ENCODE measurements around the gene PNPLA6. TPM values are rescaled to one million over a fixed set of nuclear protein-coding genes. Genes with fewer than 3 reads are reported as not detected.

Gene PNPLA6
- total RNA-seq (2022; extraction: Qiagen RNA extraction): 23.0 to 39.6 TPM (median 34.5 TPM) in 5 replicates

GRCh38 chr19:7535047-7535997 lies at the start of gene PNPLA6:
Gene PNPLA6, plus strand, starts transcription at chr19:7535717. Its CDS starts 72 bp downstream, at chr19:7535789.

GRCh38 chr19:7488736-7489353 lies 46.7 kb upstream of the PNPLA6 start, which contains the start of gene PEX11G:
Gene PEX11G, minus strand, starts transcription at chr19:7489035. Its CDS starts 25 bp downstream, at chr19:7489010.

GRCh38 chr19:7515645-7516151 lies 19.8 kb upstream of the PNPLA6 start, which contains the start of gene ZNF358:
Gene ZNF358, plus strand, starts transcription at chr19:7516103. Its CDS starts 3,140 bp downstream, at chr19:7519243.

GRCh38 chr19:7522072-7522922 lies 13.2 kb upstream of the PNPLA6 start, which contains the start of gene MCOLN1:
Gene MCOLN1, plus strand, starts transcription at chr19:7522624. Its CDS starts 127 bp downstream, at chr19:7522751.

GRCh38 chr19:7595466-7596133 lies 60.1 kb downstream of the PNPLA6 start, which contains the start of gene CAMSAP3:
Gene CAMSAP3, plus strand, starts transcription at chr19:7595863. Its CDS starts 140 bp downstream, at chr19:7596003.

Other genes with a start within 250 kb of the PNPLA6 start
- gene INSR, start 241.3 kb upstream of the PNPLA6 start, total RNA-seq (2022; extraction: Qiagen RNA extraction): 2.2 to 3.7 TPM (median 3.2 TPM) in 5 replicates
- 49.6 to 77.9 TPM (median 67.9 TPM) in 5 replicates for gene ARHGEF18, start 186.8 kb upstream of the PNPLA6 start, total RNA-seq (2022; extraction: Qiagen RNA extraction)
- gene PEX11G, start 46.7 kb upstream of the PNPLA6 start, total RNA-seq (2022; extraction: Qiagen RNA extraction): 1.3 to 2.6 TPM (median 1.6 TPM) in 5 replicates
- gene ZNF358, start 19.6 kb upstream of the PNPLA6 start, total RNA-seq (2022; extraction: Qiagen RNA extraction): 16.4 to 21.2 TPM (median 18.2 TPM) in 5 replicates
- gene MCOLN1, start 13.1 kb upstream of the PNPLA6 start, total RNA-seq (2022; extraction: Qiagen RNA extraction): 8.9 to 13.5 TPM (median 11.5 TPM) in 5 replicates
- gene CAMSAP3, start 60.1 kb downstream of the PNPLA6 start, total RNA-seq (2022; extraction: Qiagen RNA extraction): 4.0 to 6.3 TPM (median 5.3 TPM) in 5 replicates
- gene XAB2, start 93.8 kb downstream of the PNPLA6 start, total RNA-seq (2022; extraction: Qiagen RNA extraction): 21.5 to 26.3 TPM (median 25.6 TPM) in 5 replicates
- 46.3 to 68.9 TPM (median 59.4 TPM) in 5 replicates for gene PET100, start 94.1 kb downstream of the PNPLA6 start, total RNA-seq (2022; extraction: Qiagen RNA extraction)
- not detected in 5 replicates for gene PCP2, start 98.0 kb downstream of the PNPLA6 start, total RNA-seq (2022; extraction: Qiagen RNA extraction)
- 31.0 to 45.2 TPM (median 40.0 TPM) in 5 replicates for gene STXBP2, start 101.4 kb downstream of the PNPLA6 start, total RNA-seq (2022; extraction: Qiagen RNA extraction)
- gene RETN, start 133.3 kb downstream of the PNPLA6 start, total RNA-seq (2022; extraction: Qiagen RNA extraction): not detected in 5 replicates
- not detected in 5 replicates for gene MCEMP1, start 141.4 kb downstream of the PNPLA6 start, total RNA-seq (2022; extraction: Qiagen RNA extraction)
- 45.4 to 107 TPM (median 106 TPM) in 5 replicates for gene TRAPPC5, start 145.1 kb downstream of the PNPLA6 start, total RNA-seq (2022; extraction: Qiagen RNA extraction)
- gene FCER2, start 166.4 kb downstream of the PNPLA6 start, total RNA-seq (2022; extraction: Qiagen RNA extraction): not detected in 5 replicates
- gene CLEC4G, start 196.4 kb downstream of the PNPLA6 start, total RNA-seq (2022; extraction: Qiagen RNA extraction): not detected in 5 replicates
- not detected in 5 replicates for gene CD209, start 211.8 kb downstream of the PNPLA6 start, total RNA-seq (2022; extraction: Qiagen RNA extraction)
- not detected in 5 replicates for gene CLEC4M, start 227.5 kb downstream of the PNPLA6 start, total RNA-seq (2022; extraction: Qiagen RNA extraction)

Measured in A549 treated with Mapracorat at 1 μM for 4 hours (cell line).